ENCODE results near the gene ENDOU. TPM values are rescaled to one million over a fixed set of nuclear protein-coding genes. Genes with fewer than 3 reads are reported as not detected.

The ENDOU gene
- total RNA-seq, 1 experiment from 2014 or later: 0.11 TPM

GRCh38 chr12:47718531-47718930 is 6.8 kb downstream of the ENDOU start:
- DNase-seq (ENCODE audit: low read depth): no peak

- peak; percentile 85 for DNase-seq (ENCODE audit: low read depth)
Observed at GRCh38 chr12:47717443-47718193, 7.7 kb downstream of the ENDOU start.

- DNase-seq (ENCODE audit: low read depth): no peak
Observed at GRCh38 chr12:47717046-47717442, 8.2 kb downstream of the ENDOU start.

DNA sequence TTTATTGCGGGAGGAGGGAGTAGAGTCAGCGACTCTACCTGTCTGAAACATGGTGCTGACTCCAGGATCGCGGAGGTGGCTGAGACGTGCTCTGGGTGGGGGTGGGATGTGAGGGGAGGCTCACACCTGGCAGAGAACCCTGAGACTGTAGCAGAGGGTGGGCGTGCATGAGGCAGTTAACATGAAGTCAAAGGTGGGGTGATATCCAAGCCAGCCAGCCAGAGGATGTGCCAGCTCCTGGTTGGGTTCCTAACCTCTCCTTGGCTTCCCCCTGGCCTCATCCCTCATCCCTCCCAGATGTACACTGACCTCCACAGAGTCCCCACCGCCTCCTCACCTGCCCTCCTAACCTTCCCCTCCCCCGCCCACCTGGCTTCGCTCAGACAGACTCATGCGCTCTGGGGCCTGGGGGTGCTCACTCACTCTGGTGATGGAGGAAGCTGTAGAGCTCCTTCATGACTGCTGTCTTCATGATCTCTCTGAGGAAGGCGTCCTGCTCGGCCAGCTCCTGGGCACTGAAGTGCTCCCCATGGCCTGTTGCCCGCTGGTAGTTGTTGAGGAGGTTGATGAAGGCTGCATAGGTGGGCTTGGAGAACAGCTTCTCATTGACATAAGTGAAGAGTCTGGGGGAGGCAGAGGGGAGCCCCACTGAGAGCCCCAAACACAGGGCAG is 9.3 kb downstream of the ENDOU start:
- DNase-seq (ENCODE audit: low read depth): no peak

GRCh38 chr12:47715393-47715876 is 9.9 kb downstream of the ENDOU start:
- DNase-seq (ENCODE audit: low read depth): peak; percentile 70

- no peak for DNase-seq (ENCODE audit: low read depth)
Observed at GRCh38 chr12:47714826-47715386, 10.4 kb downstream of the ENDOU start.

DNA sequence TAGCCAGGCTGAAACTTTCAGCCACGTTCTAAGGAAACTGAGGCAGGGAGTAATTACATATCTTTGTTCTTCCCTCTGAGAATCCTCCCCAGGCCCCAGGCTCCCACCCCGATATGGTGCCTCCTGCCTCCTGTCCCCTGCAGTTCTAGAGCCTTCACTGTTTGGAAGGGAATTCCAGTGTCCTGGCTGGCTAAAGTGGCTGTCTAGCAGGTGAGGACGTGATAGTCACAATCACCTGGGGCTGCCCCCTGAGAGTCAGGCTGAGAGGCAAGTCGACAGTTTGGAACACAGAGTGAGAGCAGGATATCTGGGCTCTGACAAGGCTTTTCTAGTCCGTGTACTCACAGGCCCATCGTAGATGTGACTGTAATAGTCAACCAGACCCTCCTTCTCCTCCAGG is 13.1 kb downstream of the ENDOU start:
- no peak for DNase-seq (ENCODE audit: low read depth)

DNA sequence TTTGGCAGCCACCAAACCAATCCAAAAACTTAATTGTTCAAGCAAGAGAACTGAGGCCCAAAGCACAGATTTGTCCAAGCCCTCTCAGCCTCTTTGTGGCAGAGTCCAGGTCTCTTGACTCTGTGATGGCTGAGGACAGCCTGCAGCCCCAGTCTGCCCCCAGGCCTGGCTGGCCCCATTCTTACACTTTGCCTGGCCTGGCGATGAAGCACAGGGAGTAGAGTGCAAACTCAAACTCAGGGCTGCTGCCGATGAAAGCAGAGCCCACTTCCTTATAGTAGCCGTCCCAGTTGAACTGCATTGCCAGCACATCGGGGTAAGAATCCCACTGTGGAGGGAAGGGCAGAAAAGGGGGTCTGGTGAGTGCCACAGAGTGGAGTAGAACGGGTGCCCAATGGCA is 13.8 kb downstream of the ENDOU start:
- no peak for DNase-seq (ENCODE audit: low read depth)

DNA sequence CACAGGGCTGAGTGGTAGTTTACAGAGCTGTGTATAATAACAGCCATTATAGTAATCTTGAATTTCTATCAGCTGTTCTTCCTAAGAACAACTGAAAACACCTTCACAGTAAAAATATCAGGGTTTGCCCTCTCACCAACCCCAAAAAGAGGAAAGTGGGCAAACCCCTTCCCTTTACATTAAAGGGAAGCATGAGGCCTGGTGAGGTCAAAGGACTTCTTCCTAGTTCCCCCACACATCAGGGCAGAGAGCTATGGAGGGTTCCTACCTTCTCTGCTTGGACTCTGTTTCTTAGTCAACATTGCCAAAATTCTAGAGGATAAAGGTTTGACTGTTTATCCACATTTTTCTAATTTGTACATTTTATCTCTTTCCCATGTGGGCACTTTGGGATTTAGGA is 15.0 kb downstream of the ENDOU start:
- no peak for DNase-seq (ENCODE audit: low read depth)

GRCh38 chr12:47709671-47710070 is 15.6 kb downstream of the ENDOU start:
- DNase-seq (ENCODE audit: low read depth): no peak

DNA sequence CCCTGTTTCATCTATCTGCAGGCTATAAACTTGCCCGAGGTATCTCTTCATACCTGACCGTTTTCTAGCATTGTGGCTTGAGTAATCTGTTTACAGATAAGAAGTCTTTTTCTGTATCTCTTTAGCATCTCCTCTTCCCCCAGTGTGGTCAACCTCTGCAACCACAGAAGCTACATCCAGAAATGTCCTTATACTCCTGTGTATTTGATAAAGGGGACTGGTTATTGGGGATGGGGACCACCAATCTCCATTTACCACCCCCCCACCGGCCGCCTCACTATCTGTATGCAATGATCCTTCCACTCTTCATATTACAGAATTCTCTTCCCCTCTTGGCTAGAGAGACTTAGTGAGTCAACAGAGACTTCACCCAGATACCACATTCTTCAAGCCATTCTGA is 16.1 kb downstream of the ENDOU start:
- DNase-seq (ENCODE audit: low read depth): no peak

GRCh38 chr12:47707905-47708543 is 17.3 kb downstream of the ENDOU start:
- no peak for DNase-seq (ENCODE audit: low read depth)

DNA sequence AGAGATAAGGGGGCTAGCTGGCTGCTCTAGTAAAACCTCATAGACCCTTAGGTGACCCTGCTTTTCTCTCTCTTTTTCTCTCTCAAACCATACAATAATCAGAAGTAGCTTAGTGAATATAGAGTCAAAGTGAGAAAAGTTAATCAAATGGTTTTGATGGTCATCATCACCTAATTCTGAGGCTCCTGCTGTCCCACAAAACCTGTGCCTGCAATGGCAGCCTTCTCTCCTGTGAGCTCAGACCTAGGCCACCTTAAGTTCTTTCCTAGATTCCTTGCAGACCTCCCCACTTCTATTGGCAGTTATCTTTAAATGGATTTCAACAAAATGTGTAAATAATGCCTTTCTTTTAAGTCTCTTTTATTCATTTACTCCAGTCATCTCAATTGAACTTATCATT is 17.9 kb downstream of the ENDOU start:
- DNase-seq (ENCODE audit: low read depth): no peak

DNA sequence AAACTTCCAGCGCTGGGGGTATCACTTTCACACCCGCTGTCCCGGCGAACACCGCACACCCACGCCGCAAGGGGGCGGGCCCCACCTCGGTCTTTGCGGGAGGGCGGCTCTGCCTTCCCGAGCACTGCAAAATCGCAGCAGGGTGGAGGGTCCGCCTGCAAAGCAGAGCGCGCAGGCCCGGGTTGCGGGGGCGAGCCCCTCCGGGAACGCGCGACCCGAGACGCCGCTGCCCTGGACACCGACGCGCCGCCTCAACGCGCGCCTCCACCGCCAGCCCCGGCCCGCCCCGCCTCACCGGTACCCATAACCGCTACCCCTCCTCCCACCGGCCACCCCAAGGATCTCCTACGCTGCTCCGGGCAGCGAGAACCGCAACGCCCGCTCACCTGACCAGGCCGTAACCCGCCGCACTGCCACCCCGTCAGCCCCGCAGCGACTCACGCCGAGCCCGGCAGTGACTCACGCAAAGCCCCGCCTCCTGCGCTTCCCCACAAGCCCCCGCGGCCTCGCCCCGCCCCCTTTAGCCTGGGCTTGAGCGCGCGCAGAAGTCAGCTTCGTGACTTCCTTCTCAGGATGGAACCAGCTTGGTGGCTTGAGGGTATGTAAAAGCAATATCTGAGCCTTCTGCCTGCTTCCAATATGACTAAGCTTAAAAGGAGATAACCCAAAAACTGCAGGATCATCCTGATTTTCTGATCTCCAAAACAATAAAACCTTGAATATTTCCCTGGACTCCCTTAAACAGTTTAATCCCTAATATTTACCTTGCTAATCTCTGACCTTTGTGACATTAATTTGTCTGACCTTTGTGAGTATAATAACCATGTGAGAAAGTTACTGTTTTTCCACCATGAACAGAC is 19.5 kb downstream of the ENDOU start, which contains the start of gene RPAP3:
RPAP3 (minus strand) TSS at position 465 of the 860 bp plus-strand sequence. CDS start 3,190 bp downstream, outside the sequence.
- DNase-seq (ENCODE audit: low read depth): peak; percentile 99

GRCh38 chr12:47705229-47705565 is 20.1 kb downstream of the ENDOU start:
- DNase-seq (ENCODE audit: low read depth): no peak

GRCh38 chr12:47704719-47705118 is 20.6 kb downstream of the ENDOU start:
- DNase-seq (ENCODE audit: low read depth): no peak

DNA sequence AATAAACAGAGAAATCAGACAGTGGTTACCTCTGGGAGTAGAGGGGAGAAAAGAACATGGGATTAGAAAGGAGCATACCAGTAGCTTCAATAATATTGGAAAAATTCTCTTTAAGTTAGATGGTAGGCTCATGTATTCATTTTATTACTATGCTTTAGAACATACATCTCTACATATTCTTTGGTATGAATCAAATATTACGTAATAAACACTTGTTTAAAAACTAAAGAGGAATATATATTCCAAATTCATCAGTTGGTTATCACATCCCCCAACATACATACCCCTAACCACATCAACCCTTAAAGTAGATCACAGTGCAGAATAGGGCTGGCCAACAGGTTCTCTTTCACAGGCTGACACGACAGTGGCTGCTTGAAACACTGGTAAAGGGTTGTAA is 25.0 kb downstream of the ENDOU start:
- DNase-seq (ENCODE audit: low read depth): no peak

DNA sequence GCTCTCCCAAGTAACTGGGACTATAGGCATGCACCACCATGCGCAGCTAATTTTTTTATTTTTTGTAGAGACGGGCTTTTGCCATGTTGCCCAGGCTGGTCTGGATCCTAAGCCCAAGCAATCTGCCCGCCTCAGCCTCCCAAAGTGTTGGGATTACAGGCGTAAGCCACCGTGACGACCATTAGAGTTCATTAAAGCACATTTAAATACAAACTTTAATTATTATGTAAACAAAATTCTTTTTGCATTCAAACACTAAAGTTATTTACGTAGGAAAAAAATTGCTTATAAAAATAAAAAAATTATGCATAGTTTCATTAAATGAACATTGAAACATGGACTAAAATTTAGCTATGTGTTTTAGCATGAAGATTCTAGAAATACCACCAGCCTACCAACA is 26.7 kb downstream of the ENDOU start:
- DNase-seq (ENCODE audit: low read depth): no peak

- DNase-seq (ENCODE audit: low read depth): no peak
Observed at GRCh38 chr12:47698055-47698454, 27.2 kb downstream of the ENDOU start.

DNA sequence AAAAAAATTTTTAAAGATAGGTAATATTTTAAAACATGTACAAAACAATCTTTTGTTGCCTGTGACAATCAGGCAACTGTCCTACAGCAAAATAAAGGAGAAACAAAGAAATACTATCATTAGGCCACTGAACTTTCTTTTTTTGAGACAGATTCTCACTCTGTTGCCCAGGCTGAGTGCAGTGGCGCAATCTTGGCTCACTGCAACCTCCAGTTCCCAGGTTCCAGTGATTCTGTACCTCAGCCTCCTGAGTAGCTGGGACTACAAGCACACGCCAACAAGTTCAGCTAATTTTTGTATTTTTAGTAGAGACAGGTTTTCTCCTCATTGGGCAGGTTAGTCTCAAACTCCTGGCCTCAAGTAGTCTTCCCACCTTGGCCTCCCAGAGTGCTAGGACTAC is 36.1 kb downstream of the ENDOU start:
- DNase-seq (ENCODE audit: low read depth): no peak

- DNase-seq (ENCODE audit: low read depth): no peak
Observed at GRCh38 chr12:47687636-47688035, 37.7 kb downstream of the ENDOU start.

All from Daoy (cell line).